Glomerular visceral epithelial cell (primary cell): ENCODE data around the gene HOXD11.

ENCODE experiments used
- DNase-seq: peaks from one replicate; pipeline ENCODE4 v3.0.0-alpha.2; 2016; ENCODE audit errors: extremely low spot score

Gene HOXD11

GRCh38 chr2:176105078-176105729 is 1.9 kb upstream of the HOXD11 start:
- no peak for DNase-seq

GRCh38 chr2:176105730-176106580 is 1.1 kb upstream of the HOXD11 start:
- DNase-seq: no peak

GRCh38 chr2:176107731-176108181 is 676 bp downstream of the HOXD11 start:
- DNase-seq: no peak

- no peak for DNase-seq
These were observed 2.3 kb downstream of the HOXD11 start for GRCh38 chr2:176109192-176109901.

- DNase-seq: no peak
These were observed 2.9 kb downstream of the HOXD11 start for GRCh38 chr2:176109946-176110345.

GRCh38 chr2:176110415-176111308 is 3.6 kb downstream of the HOXD11 start:
- no peak for DNase-seq

- DNase-seq: peak; percentile 59
These were observed 4.2 kb downstream of the HOXD11 start for GRCh38 chr2:176111309-176111663.

- DNase-seq: no peak
These were observed 4.8 kb downstream of the HOXD11 start for GRCh38 chr2:176111846-176112374.

GRCh38 chr2:176112375-176113302 is 5.6 kb downstream of the HOXD11 start:
- DNase-seq: no peak

- no peak for DNase-seq
These were observed 7.2 kb downstream of the HOXD11 start for GRCh38 chr2:176114120-176114929.

- no peak for DNase-seq
These were observed 8.0 kb downstream of the HOXD11 start for GRCh38 chr2:176114930-176115625.

- no peak for DNase-seq
These were observed 9.1 kb downstream of the HOXD11 start, which contains the start of gene HOXD10 for GRCh38 chr2:176115883-176116813. Gene HOXD10 (plus strand): TSS chr2:176116778. CDS start chr2:176116834, 56 bp downstream.

GRCh38 chr2:176117162-176117822 is 10.2 kb downstream of the HOXD11 start:
- no peak for DNase-seq

GRCh38 chr2:176117823-176118371 is 10.8 kb downstream of the HOXD11 start:
- DNase-seq: no peak

GRCh38 chr2:176118601-176119339 is 11.7 kb downstream of the HOXD11 start:
- DNase-seq: peak; percentile 58
